ENCODE measurements around the gene TMEM255A.

The TMEM255A gene

GRCh38 chrX:120306630-120307029 lies 4.6 kb downstream of the TMEM255A start:
- no peak for DNase-seq

DNA sequence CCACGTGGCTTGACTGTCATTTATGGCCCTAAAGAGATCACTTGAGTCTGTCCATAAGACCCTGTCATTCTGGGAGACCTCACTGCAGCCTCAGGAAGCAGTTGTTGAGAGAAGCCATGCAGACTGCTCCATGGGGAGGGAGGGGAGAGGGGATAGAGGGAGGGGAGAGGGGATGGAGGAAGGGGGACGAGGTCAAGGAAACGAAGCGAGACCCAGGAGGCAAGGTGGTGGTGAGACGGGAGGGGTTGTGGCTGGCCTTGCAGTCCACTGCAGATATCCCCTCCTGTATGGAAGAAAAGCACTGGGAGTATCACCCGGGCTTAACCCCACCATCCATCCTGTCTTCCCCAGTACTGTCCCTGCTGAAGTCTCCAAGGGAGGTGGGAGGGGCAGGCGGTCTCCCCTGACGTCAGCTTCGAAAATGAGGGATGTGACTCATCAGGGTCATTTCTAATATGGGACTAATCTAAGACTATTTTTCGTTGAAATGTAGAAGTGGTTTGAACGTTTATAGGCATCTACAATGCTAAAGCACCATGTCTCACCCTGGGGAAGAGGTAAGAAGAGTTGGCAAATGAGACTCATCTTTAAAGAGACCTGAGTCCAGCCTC lies 5.6 kb downstream of the TMEM255A start:
- no peak for DNase-seq

- no peak for DNase-seq
These were observed 7.0 kb downstream of the TMEM255A start for GRCh38 chrX:120304256-120304655.

GRCh38 chrX:120302434-120302833 lies 8.8 kb downstream of the TMEM255A start:
- no peak for DNase-seq

GRCh38 chrX:120301960-120302359 lies 9.3 kb downstream of the TMEM255A start:
- DNase-seq = no peak

GRCh38 chrX:120301497-120301896 lies 9.8 kb downstream of the TMEM255A start:
- DNase-seq = no peak

DNA sequence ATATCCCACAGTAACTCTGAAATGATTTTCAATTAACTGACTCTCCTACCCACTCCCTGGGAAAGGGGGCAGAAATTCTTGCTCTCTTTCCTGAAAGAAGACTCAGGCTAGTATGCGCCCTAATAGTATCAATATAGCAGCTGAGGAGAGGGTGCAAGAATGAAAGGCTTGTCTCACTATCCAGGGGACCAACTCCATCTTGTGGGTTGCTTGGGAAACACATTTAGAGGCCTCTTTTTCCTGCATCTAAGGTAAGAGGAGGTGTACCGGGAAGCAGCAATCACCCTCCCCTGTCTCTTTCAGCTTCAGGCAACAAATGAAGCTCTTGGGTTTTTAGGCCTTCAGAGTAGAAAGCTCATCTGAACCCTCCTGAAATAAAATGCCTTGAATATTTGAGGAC lies 11.3 kb downstream of the TMEM255A start:
- no peak for DNase-seq

DNA sequence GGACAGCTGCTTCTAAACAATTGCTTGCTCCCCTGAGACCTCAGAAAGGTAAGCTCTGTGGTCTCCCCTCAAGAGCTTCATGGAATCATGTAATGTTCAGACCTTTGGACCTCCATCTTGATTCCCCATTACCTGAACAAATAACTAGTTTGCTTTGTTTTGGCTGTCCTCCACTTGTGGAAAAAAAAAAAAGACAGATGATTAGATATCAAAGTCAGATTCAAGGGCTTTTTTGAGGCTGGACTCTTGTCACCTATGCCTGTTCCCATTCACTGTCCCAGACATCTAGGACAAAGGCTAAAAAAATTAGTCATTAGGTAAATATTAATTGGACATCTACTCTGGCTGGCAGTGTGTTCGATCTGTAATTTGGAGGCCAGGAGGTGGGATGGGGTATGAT lies 13.3 kb downstream of the TMEM255A start:
- no peak for DNase-seq

- no peak for DNase-seq
These were observed 16.6 kb downstream of the TMEM255A start for GRCh38 chrX:120294651-120295050.

GRCh38 chrX:120293015-120293414 lies 18.2 kb downstream of the TMEM255A start:
- DNase-seq = no peak

- DNase-seq = no peak
These were observed 20.1 kb downstream of the TMEM255A start for GRCh38 chrX:120291211-120291610.

- DNase-seq = no peak
These were observed 21.2 kb downstream of the TMEM255A start for GRCh38 chrX:120290107-120290506.

- no peak for DNase-seq
These were observed 23.6 kb downstream of the TMEM255A start for GRCh38 chrX:120287513-120288112.

DNA sequence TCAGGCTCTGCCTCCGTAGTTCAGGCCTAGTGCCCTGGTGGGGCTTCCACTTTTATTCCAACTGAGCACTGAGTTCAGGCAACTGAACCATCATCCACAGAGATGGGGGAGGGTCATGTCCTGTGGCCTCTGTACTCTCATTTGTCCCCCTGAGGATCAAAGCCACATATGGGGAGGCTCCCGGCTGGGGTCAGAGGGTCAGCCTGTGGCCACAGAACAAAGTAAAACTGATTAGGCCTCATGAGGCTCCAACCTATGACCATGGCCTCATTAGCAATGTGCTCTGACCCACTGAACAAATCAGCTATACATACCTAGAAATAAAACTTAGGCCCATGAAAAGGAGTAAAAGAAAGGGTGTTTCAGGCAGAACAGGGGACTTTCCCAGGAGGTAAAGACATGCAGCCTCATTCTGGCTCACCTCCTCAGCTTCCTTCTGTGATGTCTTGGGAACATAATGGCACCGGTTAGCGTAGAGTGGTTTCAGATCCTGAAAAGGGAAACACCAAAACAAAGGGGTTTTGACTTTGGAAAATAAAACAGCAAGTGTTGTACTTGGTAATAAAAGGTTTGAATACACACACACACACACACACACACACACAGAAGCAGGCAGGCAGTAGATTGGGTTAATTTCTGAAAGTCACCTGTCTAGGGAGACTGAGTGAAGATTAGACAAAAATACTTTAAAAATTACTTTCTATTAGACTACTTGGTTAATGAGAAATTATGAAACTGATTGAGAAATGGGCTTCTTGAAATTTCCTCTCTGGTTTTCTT lies 24.3 kb downstream of the TMEM255A start:
- DNase-seq = no peak

- DNase-seq = no peak
These were observed 28.6 kb downstream of the TMEM255A start for GRCh38 chrX:120282697-120283096.

- DNase-seq = no peak
These were observed 29.5 kb downstream of the TMEM255A start for GRCh38 chrX:120281761-120282160.

DNA sequence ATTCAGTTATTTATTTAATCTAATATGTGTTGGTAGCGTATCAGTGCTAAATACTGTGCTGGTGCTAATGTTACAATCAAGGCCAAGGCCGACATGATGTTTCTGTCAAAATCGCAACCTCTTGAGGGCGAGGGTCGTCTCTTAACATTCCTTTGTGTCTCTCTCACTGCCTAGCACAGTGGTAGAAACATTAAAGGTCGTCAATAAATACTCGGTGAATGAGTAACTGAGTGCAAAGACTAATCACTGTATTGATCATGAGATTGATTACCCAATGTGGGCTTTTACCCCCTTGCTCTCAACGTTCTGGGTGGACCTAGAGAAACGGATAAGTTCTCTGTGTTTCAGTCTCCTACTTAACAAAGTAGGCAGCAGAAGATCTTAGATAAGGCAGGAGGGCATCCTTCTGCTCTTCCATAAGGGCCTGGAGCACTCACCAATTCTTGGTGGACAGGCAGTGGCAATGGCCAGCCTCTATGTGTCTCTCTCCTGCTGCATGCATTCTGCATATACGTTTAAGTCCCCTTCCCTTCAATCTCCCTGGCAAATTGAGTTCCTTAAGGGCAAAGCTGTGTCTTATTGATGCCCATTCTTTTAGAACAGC lies 30.1 kb downstream of the TMEM255A start:
- DNase-seq = no peak

DNA sequence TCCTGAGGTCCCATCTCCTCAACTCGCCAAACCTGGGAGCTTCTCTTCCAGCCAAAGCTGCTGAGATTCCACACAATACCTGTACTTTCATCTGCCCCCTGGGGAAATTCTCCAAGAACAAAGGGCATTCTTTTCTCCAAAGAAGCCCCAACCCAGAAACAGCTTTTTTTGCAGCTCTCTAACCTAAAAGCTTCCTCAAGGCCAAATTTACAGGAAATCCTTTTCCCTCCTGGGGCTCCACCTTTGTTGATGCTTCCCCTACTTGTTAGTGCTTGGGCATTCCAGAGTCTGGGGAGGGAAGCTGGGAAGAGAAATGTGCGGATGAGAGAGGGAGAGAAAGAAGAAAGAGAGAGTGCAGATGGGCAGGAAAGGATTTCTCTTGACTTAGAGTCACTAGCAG lies 36.3 kb downstream of the TMEM255A start:
- no peak for DNase-seq

DNA sequence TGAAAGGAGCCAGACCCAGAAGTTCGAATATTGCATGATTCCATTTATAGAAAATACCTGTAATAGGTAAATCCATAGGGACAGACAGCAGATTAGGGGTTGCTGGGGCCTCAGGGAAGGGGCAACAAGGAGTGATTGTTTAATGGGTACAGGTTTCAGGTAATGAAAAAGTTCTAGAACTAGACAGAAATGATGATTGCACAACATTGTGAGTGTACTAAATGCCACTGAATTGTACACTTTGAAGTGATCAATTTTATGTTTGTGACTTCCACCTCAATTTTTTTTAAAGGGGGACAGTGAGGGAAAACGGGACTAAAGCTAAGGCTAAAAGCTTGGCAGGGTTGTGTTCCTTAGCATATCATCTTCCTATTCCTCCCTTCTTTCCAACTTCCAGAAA lies 37.1 kb downstream of the TMEM255A start:
- DNase-seq = no peak

DNA sequence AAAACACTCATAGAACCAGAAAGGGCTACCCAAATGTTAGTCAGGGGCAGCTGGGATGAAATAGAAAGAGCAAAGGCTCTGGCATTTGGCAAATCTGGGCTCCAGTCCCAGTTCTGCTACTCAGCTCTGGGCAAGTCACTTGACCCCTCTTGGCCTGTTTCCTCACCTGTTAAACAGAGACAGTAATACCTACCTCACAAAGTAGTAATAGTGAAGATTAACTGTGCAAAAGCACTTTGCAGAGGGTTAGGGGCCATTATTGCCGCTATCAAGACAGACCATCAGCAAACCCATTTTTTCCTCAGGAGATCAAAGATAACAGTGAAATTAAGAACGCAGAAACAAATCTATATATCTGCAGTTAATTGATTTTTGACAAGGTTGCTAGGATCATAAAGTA lies 40.0 kb downstream of the TMEM255A start:
- DNase-seq = no peak

DNA sequence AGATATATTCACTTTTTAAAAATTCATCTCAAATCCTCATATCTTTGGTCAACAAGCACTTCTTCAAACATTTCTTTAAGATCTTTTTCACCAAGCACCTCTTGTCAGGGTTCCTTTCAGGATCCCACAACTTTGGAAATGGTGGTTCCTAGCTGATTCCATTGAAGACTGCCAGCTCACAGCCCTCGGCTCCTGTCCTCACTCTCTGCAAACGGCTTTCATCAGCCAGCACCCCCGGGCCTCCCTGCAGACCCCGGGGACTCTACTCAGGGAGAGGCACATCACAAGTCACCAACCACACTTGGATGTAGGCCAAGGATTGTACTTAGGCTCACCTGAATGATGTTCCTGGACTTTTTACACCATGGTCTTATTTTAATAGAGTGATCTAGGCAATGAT lies 40.7 kb downstream of the TMEM255A start:
- no peak for DNase-seq

- no peak for DNase-seq
These were observed 41.8 kb downstream of the TMEM255A start for GRCh38 chrX:120269373-120270035.

DNA sequence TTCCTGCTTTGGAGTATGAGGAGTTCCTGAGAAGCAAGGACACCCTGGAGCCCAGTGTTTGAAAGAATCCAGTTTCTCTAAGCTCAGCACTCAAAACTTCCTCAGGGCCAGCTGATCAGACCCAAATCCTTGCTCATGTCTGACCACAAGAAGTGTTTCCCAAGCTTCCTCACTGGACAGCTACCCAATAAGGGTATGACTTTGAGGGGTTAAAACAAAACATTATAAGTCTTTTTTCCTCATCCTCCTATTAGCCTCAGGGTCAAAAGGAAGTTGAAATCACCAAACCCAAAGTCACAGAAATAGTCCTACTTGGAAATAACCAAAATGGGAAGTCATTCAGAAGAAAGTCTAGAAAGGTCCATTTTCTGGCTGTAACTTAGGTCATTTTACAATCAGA lies 46.9 kb downstream of the TMEM255A start:
- DNase-seq = no peak
